ENCODE results near the gene XYLT1. TPM values are rescaled to one million over a fixed set of nuclear protein-coding genes. Genes with fewer than 3 reads are reported as not detected.

The XYLT1 gene
- polyA plus RNA-seq, 1 of the 3 experiments (the other 2 are of a cell fraction), result 17.6 TPM

GRCh38 chr16:17412791-17413190, 58.0 kb downstream of the XYLT1 start:
- Histone ChIP-seq H3K9me2 (no peaks in the 10 kb centered on the region), H3K27me3 (ENCODE audit: insufficient read depth) (no peaks in the 10 kb centered on the region), H3K27ac (ENCODE audit: low read depth in 2 of 2, low read length in 1 of 2) (peak overlapping the region in 1 of 2 experiments; percentile 52; a peak in 2 of 4 replicates), H3K4me1 (ENCODE audit: control insufficient read depth in 1 of 2, insufficient read depth in 2 of 2, low read depth in 1 of 2, low read length in 1 of 2) (peaks cover 6 to 12% of the 10 kb centered on the region in 2 experiments; a peak in 1 of 4 replicates), H4K20me1 (ENCODE audit: insufficient read depth) (peaks cover 100% of the 10 kb centered on the region), H3F3A (replicated peaks; ENCODE audit: insufficient read depth) (peaks cover 34% of the 10 kb centered on the region), H2AFZ (ENCODE audit: low read depth) (no peak overlapping the region), H3K9me3 (no peaks in the 10 kb centered on the region), H3K9ac (no peak overlapping the region), H3K36me3 (replicated peaks in 1 of 2; ENCODE audit: control insufficient read depth in 1 of 2, insufficient read depth in 2 of 2, low read length in 1 of 2) (peaks cover 0 to 14% of the 10 kb centered on the region in 2 experiments), H3K79me2 (ENCODE audit: insufficient read depth) (peaks cover 100% of the 10 kb centered on the region), H3K4me2 (no peak overlapping the region), H3K4me3 (ENCODE audit: low read depth in 2 of 2, low read length in 1 of 2) (no peak overlapping the region)
- WGBS (ENCODE audit: low lambda C conversion rate), result 74% methylated on average over 5 of the region's 5 CpGs
- ChIA-PET CTCF (no interaction called here), POLR2A (no interaction called here)
- DNase-seq, result no peak
- no peak for TF ChIP-seq RFX5 (IDR thresholded peaks at IDR 0.05; ENCODE audit: low read length)
- no peak for TF ChIP-seq REST (IDR thresholded peaks at IDR 0.05; ENCODE audit: low read depth, low read length)
- no peak for TF ChIP-seq FOSL2 (IDR thresholded peaks at IDR 0.05; ENCODE audit: borderline replicate concordance, low read depth)
- no peak for TF ChIP-seq MEF2A (IDR thresholded peaks at IDR 0.05; ENCODE audit: borderline replicate concordance, low read depth)
- no peak for TF ChIP-seq NFIC (IDR thresholded peaks at IDR 0.05; ENCODE audit: borderline replicate concordance)
- no peak for TF ChIP-seq TAF1 (IDR thresholded peaks at IDR 0.05; ENCODE audit: borderline replicate concordance, low read depth, low read length)
- no peak for TF ChIP-seq JUND (IDR thresholded peaks at IDR 0.05)
- no peak for TF ChIP-seq USF1 (IDR thresholded peaks at IDR 0.05; ENCODE audit: borderline replicate concordance, low read depth)
- no peak for TF ChIP-seq SMC3 (IDR thresholded peaks at IDR 0.05; ENCODE audit: low read depth, low read length)
- no peak for TF ChIP-seq TCF12 (IDR thresholded peaks at IDR 0.05)
- no peak for TF ChIP-seq CHD2 (IDR thresholded peaks at IDR 0.05; ENCODE audit: low read length, partially characterized antibody)
- no peak for TF ChIP-seq CTCF (IDR thresholded peaks at IDR 0.05)
- no peak for TF ChIP-seq MAX (IDR thresholded peaks at IDR 0.05; ENCODE audit: low read depth)
- TF ChIP-seq YY1 (IDR thresholded peaks at IDR 0.05; ENCODE audit: low read depth), result no peak
- TF ChIP-seq IRF3 (IDR thresholded peaks at IDR 0.05; ENCODE audit: low read depth, low read length), result no peak
- TF ChIP-seq USF2 (IDR thresholded peaks at IDR 0.05; ENCODE audit: borderline replicate concordance, low read depth, low read length), result no peak
- no peak for TF ChIP-seq POLR2AphosphoS5 (IDR thresholded peaks at IDR 0.05; ENCODE audit: low read depth, low read length)
- TF ChIP-seq TEAD4 (IDR thresholded peaks at IDR 0.05; ENCODE audit: borderline replicate concordance, insufficient read depth), result no peak

All from SK-N-SH (cell line).